LNCAP (cell line): ENCODE data around the gene NLGN3.

Experiments
- CTCF ChIP-seq: fragments of 450-650 bp; IDR thresholded peaks from 2 replicates; pipeline ENCODE4 v1.5.1; 2017; ENCODE audit warnings: mild to moderate bottlenecking

The NLGN3 gene

GRCh38 chrX:71144651-71145050, at the start of gene NLGN3:
Gene NLGN3, plus strand, starts transcription at chrX:71144841. Its CDS starts 2,909 bp downstream, at chrX:71147750.
- no peak for TF ChIP-seq CTCF

GRCh38 chrX:71095033-71095432, 49.6 kb upstream of the NLGN3 start:
- no peak for TF ChIP-seq CTCF

GRCh38 chrX:71095555-71095980, 49.1 kb upstream of the NLGN3 start, which contains the start of gene FOXO4:
Gene FOXO4, plus strand, starts transcription at chrX:71095851. Its CDS starts 678 bp downstream, at chrX:71096529.
- TF ChIP-seq CTCF = no peak

- no peak for TF ChIP-seq CTCF
These were observed 48.5 kb upstream of the NLGN3 start for GRCh38 chrX:71095981-71096759.

GRCh38 chrX:71096760-71097032, 47.9 kb upstream of the NLGN3 start:
- TF ChIP-seq CTCF = no peak

- 0 out of 2 replicates have a peak, but pooled peaks have one; percentile 10 for TF ChIP-seq CTCF
These were observed 46.3 kb upstream of the NLGN3 start for GRCh38 chrX:71098302-71098701.

- no peak for TF ChIP-seq CTCF
These were observed 45.6 kb upstream of the NLGN3 start for GRCh38 chrX:71098951-71099506.
